Putamen (tissue), 1 donor: ENCODE data around the gene BRAT1.

Experiments
- DNase-seq: peaks from one replicate; pipeline ENCODE4 v3.0.0-alpha.2; 2016; ENCODE audit warnings: low spot score

BRAT1 gene

GRCh38 chr7:2523461-2523936 lies 31.8 kb downstream of the BRAT1 start:
- DNase-seq: no peak

- DNase-seq: no peak
Observed at GRCh38 chr7:2522780-2523433, 32.4 kb downstream of the BRAT1 start.

- DNase-seq: no peak
Observed at GRCh38 chr7:2521952-2522591, 33.3 kb downstream of the BRAT1 start.

GRCh38 chr7:2521341-2521745 lies 34.0 kb downstream of the BRAT1 start:
- DNase-seq: no peak

GRCh38 chr7:2520761-2521290 lies 34.5 kb downstream of the BRAT1 start:
- no peak for DNase-seq

GRCh38 chr7:2520131-2520760 lies 35.1 kb downstream of the BRAT1 start:
- DNase-seq: no peak

GRCh38 chr7:2519119-2519930 lies 36.0 kb downstream of the BRAT1 start, which contains the start of gene LFNG:
Gene LFNG (plus strand): TSS chr7:2519774. CDS start chr7:2519862, 88 bp downstream.
- DNase-seq: peak; percentile 90

GRCh38 chr7:2518737-2519118 lies 36.6 kb downstream of the BRAT1 start:
- DNase-seq: no peak

- no peak for DNase-seq
Observed at GRCh38 chr7:2517678-2518507, 37.4 kb downstream of the BRAT1 start.

- DNase-seq: no peak
Observed at GRCh38 chr7:2517026-2517425, 38.3 kb downstream of the BRAT1 start.

GRCh38 chr7:2516194-2516555 lies 39.1 kb downstream of the BRAT1 start:
- no peak for DNase-seq

GRCh38 chr7:2515424-2516193 lies 39.7 kb downstream of the BRAT1 start:
- DNase-seq: no peak

- DNase-seq: no peak
Observed at GRCh38 chr7:2514473-2515423, 40.6 kb downstream of the BRAT1 start.

- DNase-seq: no peak
Observed at GRCh38 chr7:2513702-2514101, 41.6 kb downstream of the BRAT1 start.

GRCh38 chr7:2512713-2513112 lies 42.6 kb downstream of the BRAT1 start:
- no peak for DNase-seq

- DNase-seq: no peak
Observed at GRCh38 chr7:2512179-2512661, 43.1 kb downstream of the BRAT1 start.

- no peak for DNase-seq
Observed at GRCh38 chr7:2511769-2512168, 43.6 kb downstream of the BRAT1 start.

- no peak for DNase-seq
Observed at GRCh38 chr7:2510909-2511768, 44.2 kb downstream of the BRAT1 start.
